HepG2 (cell line): ENCODE results near the gene SASH3. TPM values are rescaled to one million over a fixed set of nuclear protein-coding genes. Genes with fewer than 3 reads are reported as not detected.

ENCODE experiments used
- AGO2 ChIP-seq: fragments of 200-400 bp; formaldehyde crosslinking; optimal IDR thresholded peaks from 2 replicates; pipeline ENCODE3; 2017; ENCODE audit warnings: mild to moderate bottlenecking, low read depth, low read length, moderate library complexity
- CBX2 ChIP-seq, 2 experiments: fragments of 200-600 bp in 1 of 2; sonication (generic); formaldehyde crosslinking in 1 of 2; IDR thresholded peaks; 2 replicates each; pipeline versions ENCODE4 v1.7.0 to v1.8.1; 2018 to 2022; ENCODE audit warnings: low read depth in 2 of 2, low read length in 1 of 2, mild to moderate bottlenecking in 1 of 2, missing genetic modification reagents in 1 of 2
- GATAD2A ChIP-seq: IDR thresholded peaks from 2 replicates; pipeline ENCODE4 v1.6.1; 2016
- HCFC1 ChIP-seq: fragments of 150-350 bp; IDR thresholded peaks from 2 replicates; pipeline ENCODE4 v1.6.1; 2014; ENCODE audit warnings: low read depth, low read length
- HMG20A ChIP-seq: IDR thresholded peaks from 2 replicates; pipeline ENCODE4 v1.6.1; 2016; ENCODE audit warnings: borderline replicate concordance
- NCOA1 ChIP-seq: sonication (generic); formaldehyde crosslinking; IDR thresholded peaks from 2 replicates; pipeline ENCODE4 v1.9.0; 2021; ENCODE audit warnings: missing genetic modification reagents
- NFYB ChIP-seq: sonication (generic); formaldehyde crosslinking; IDR thresholded peaks from 2 replicates; pipeline ENCODE4 v1.4.0; 2020; ENCODE audit warnings: missing genetic modification reagents
- NKX3-1 ChIP-seq: sonication (generic); formaldehyde crosslinking; IDR thresholded peaks from 2 replicates; pipeline ENCODE4 v1.5.0; 2020; ENCODE audit warnings: missing genetic modification reagents
- POLR2AphosphoS5 ChIP-seq: IDR thresholded peaks from 2 replicates; pipeline ENCODE4 v1.6.1; 2012; ENCODE audit warnings: low read depth, low read length
- RFX1 ChIP-seq: fragments of 450-650 bp; IDR thresholded peaks from 2 replicates; pipeline ENCODE4 v1.6.1; 2017
- SIN3A ChIP-seq: IDR thresholded peaks from 2 replicates; pipeline ENCODE4 v1.6.1; 2011; ENCODE audit warnings: low read depth, mild to moderate bottlenecking, control low read depth, low read length, borderline replicate concordance
- TAF1 ChIP-seq: sonication (generic); formaldehyde crosslinking; IDR thresholded peaks from 2 replicates; pipeline ENCODE4 v1.4.0; 2020; ENCODE audit warnings: missing genetic modification reagents
- ZNF253 ChIP-seq: sonication (generic); formaldehyde crosslinking; IDR thresholded peaks from 2 replicates; pipeline ENCODE4 v1.8.0; 2022; ENCODE audit warnings: mild to moderate bottlenecking, missing genetic modification reagents, borderline replicate concordance
- ZNF558 ChIP-seq: sonication (generic); formaldehyde crosslinking; IDR thresholded peaks from 2 replicates; pipeline ENCODE4 v1.9.0; 2022; ENCODE audit warnings: mild to moderate bottlenecking, missing genetic modification reagents, borderline replicate concordance
- ZNF678 ChIP-seq: sonication (generic); formaldehyde crosslinking; IDR thresholded peaks from 2 replicates; pipeline ENCODE4 v1.4.0; 2020; ENCODE audit warnings: mild to moderate bottlenecking, missing genetic modification reagents
- polyA plus RNA-seq, 8 experiments: library from polyadenylated mRNA; depleted of rRNA in 3 of 8; stranded (reverse) in 7 of 8; unstranded in 1 of 8; fragments of >200 nt; fragmentation: Illumina TruSeq in 4 of 8; extraction: Trizol in 4 of 8; gene quantifications; 2 replicates each; pipeline versions ENCODE4 v1.2.1 to v1.2.3, GENCODE V29; 2011 to 2016; ENCODE audit warnings: low read depth in 4 of 8, missing spikeins in 1 of 8, mixed read lengths in 1 of 8; ENCODE audit not compliant: insufficient read depth in 1 of 8
- total RNA-seq, 5 experiments: library from RNA; depleted of rRNA; stranded (reverse); fragments of >200 nt; fragmentation: Illumina TruSeq; extraction: Trizol; gene quantifications; 2 replicates each; pipeline ENCODE4 v1.2.3, GENCODE V29; 2016; ENCODE audit warnings: low read depth in 1 of 5
- TF ChIP-seq, protein P1 (sequence below): sonication (generic); formaldehyde crosslinking; IDR thresholded peaks from 2 replicates; pipeline ENCODE4 v1.5.0; 2020; ENCODE audit warnings: mild to moderate bottlenecking, missing genetic modification reagents, borderline replicate concordance
- TF ChIP-seq, protein P2 (sequence below): IDR thresholded peaks from 2 replicates; pipeline ENCODE4 v1.6.1; 2016; ENCODE audit warnings: control low read depth
- TF ChIP-seq, protein P3 (sequence below): sonication (generic); formaldehyde crosslinking; IDR thresholded peaks from 2 replicates; pipeline ENCODE4 v1.5.0; 2020; ENCODE audit warnings: missing genetic modification reagents
- TF ChIP-seq, protein P4 (sequence below): sonication (generic); formaldehyde crosslinking; IDR thresholded peaks from 2 replicates; pipeline ENCODE4 v1.5.0; 2020; ENCODE audit warnings: mild to moderate bottlenecking, missing genetic modification reagents

The SASH3 gene
- total and polyA plus RNA-seq, 2 of the 13 experiments (the other 11 are each of a cell fraction or from before 2014, with no cell fraction given) = 0.08 TPM; not detected in 1

DNA sequence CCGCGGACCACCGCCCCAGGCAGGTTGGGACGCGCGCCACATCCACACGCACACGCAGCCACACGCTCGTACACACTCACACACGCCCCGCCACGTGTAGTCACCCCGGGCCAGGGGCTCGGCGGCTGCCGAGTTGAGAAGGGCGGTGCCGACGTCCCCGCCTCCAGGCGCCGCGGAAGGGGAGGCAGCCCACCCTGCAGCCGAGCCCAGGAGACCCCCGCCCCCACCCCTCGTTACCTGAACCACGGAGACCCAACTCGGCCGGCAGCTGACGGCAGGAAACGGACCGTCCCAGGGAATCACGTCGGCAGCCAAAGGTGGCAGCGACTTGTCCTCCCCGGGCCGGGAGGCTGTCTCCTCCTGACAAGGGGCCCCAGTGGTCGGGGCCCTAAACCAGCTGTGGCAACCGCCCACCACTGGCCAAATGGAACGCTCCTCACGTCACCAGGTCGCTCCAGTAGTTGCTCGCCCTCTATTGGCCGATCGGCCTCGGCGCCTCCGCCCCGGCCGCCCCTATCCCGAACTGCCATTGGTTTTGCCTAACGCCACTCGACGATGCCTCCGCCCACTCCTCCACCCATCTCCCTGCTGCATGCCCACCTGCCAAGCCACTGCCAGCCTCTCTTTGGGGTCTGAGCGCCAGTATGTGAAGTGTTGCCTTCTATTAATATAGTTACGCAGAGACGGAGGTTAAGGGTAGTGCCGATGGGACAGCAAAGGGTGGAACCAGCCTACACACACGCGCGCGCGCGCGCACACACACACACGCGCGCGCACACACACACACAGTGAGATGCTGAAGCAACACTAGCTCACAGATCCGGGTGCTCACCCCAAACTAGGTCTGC, 63.9 kb downstream of the SASH3 start, which contains the start of gene ZDHHC9 (continued):
- TF ChIP-seq, protein P1, sequence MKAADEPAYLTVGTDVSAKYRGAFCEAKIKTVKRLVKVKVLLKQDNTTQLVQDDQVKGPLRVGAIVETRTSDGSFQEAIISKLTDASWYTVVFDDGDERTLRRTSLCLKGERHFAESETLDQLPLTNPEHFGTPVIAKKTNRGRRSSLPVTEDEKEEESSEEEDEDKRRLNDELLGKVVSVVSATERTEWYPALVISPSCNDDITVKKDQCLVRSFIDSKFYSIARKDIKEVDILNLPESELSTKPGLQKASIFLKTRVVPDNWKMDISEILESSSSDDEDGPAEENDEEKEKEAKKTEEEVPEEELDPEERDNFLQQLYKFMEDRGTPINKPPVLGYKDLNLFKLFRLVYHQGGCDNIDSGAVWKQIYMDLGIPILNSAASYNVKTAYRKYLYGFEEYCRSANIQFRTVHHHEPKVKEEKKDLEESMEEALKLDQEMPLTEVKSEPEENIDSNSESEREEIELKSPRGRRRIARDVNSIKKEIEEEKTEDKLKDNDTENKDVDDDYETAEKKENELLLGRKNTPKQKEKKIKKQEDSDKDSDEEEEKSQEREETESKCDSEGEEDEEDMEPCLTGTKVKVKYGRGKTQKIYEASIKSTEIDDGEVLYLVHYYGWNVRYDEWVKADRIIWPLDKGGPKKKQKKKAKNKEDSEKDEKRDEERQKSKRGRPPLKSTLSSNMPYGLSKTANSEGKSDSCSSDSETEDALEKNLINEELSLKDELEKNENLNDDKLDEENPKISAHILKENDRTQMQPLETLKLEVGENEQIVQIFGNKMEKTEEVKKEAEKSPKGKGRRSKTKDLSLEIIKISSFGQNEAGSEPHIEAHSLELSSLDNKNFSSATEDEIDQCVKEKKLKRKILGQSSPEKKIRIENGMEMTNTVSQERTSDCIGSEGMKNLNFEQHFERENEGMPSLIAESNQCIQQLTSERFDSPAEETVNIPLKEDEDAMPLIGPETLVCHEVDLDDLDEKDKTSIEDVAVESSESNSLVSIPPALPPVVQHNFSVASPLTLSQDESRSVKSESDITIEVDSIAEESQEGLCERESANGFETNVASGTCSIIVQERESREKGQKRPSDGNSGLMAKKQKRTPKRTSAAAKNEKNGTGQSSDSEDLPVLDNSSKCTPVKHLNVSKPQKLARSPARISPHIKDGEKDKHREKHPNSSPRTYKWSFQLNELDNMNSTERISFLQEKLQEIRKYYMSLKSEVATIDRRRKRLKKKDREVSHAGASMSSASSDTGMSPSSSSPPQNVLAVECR = peak; percentile 51; the same call in 1 of the 2 replicates
- TF ChIP-seq, protein P2, sequence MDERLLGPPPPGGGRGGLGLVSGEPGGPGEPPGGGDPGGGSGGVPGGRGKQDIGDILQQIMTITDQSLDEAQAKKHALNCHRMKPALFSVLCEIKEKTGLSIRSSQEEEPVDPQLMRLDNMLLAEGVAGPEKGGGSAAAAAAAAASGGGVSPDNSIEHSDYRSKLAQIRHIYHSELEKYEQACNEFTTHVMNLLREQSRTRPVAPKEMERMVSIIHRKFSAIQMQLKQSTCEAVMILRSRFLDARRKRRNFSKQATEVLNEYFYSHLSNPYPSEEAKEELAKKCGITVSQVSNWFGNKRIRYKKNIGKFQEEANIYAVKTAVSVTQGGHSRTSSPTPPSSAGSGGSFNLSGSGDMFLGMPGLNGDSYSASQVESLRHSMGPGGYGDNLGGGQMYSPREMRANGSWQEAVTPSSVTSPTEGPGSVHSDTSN (CRISPR knock-in tag) = peak; percentile 89
- peak; percentile 66 for TF ChIP-seq POLR2AphosphoS5
- TF ChIP-seq, protein P3, sequence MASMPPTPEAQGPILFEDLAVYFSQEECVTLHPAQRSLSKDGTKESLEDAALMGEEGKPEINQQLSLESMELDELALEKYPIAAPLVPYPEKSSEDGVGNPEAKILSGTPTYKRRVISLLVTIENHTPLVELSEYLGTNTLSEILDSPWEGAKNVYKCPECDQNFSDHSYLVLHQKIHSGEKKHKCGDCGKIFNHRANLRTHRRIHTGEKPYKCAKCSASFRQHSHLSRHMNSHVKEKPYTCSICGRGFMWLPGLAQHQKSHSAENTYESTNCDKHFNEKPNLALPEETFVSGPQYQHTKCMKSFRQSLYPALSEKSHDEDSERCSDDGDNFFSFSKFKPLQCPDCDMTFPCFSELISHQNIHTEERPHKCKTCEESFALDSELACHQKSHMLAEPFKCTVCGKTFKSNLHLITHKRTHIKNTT = no peak
- TF ChIP-seq TAF1 = peak; percentile 40; the same call in 1 of the 2 replicates
- peak; percentile 84 for TF ChIP-seq NFYB (CRISPR knock-in tag)
- TF ChIP-seq HMG20A (CRISPR knock-in tag) = no peak
- TF ChIP-seq, protein P4, sequence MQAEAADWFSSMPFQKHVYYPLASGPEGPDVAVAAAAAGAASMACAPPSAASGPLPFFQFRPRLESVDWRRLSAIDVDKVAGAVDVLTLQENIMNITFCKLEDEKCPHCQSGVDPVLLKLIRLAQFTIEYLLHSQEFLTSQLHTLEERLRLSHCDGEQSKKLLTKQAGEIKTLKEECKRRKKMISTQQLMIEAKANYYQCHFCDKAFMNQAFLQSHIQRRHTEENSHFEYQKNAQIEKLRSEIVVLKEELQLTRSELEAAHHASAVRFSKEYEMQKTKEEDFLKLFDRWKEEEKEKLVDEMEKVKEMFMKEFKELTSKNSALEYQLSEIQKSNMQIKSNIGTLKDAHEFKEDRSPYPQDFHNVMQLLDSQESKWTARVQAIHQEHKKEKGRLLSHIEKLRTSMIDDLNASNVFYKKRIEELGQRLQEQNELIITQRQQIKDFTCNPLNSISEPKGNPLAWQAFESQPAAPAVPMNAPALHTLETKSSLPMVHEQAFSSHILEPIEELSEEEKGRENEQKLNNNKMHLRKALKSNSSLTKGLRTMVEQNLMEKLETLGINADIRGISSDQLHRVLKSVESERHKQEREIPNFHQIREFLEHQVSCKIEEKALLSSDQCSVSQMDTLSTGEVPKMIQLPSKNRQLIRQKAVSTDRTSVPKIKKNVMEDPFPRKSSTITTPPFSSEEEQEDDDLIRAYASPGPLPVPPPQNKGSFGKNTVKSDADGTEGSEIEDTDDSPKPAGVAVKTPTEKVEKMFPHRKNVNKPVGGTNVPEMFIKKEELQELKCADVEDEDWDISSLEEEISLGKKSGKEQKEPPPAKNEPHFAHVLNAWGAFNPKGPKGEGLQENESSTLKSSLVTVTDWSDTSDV = no peak
- TF ChIP-seq SIN3A = peak; percentile 83; the same call in 1 of the 2 replicates
- no peak for TF ChIP-seq CBX2 (IDR thresholded peaks at IDR 0.05; ENCODE audit: low read depth, low read length)
- no peak for TF ChIP-seq CBX2 (CRISPR knock-in tag; IDR thresholded peaks at IDR 0.05; ENCODE audit: low read depth)
- TF ChIP-seq RFX1 = no peak
- 0 out of 2 replicates have a peak, but pooled peaks have one; percentile 19 for TF ChIP-seq NKX3-1 (CRISPR knock-in tag)
- TF ChIP-seq ZNF558 (CRISPR knock-in tag) = peak; percentile 45; the same call in 1 of the 2 replicates
- no peak for TF ChIP-seq ZNF678 (CRISPR knock-in tag)
- no peak for TF ChIP-seq NCOA1 (CRISPR knock-in tag)
- no peak for TF ChIP-seq GATAD2A (CRISPR knock-in tag)
- TF ChIP-seq ZNF253 = no peak
- peak; percentile 53 for TF ChIP-seq AGO2
- TF ChIP-seq HCFC1 = no peak
